Activated T-helper 17 cell treated with anti-CD3 and anti-CD28 coated beads, Interleukin-2, amount 50 U/mL, for 72 hours (primary cell): ENCODE data around the gene WSB1. TPM values are rescaled to one million over a fixed set of nuclear protein-coding genes. Genes with fewer than 3 reads are reported as not detected.
"Not testable (repeated sequence)": the region's sequence is repeated elsewhere in the genome, so short reads cannot be mapped to it uniquely, and the experiment has no call there.

ENCODE experiments used
- ATAC-seq: fragments of 150-1000 bp; cut with Tn5 transposase; replicated peaks from 2 replicates; pipeline ENCODE4 v1.10.0; 2021; ENCODE audit warnings: mild to moderate bottlenecking, moderate library complexity
- H3K27ac Mint-ChIP-seq: one replicate; pipeline ENCODE4 v1.8.0; 2022; ENCODE audit warnings: mixed read lengths
- H3K27me3 Mint-ChIP-seq: one replicate; pipeline ENCODE4 v1.8.0; 2022; ENCODE audit warnings: mixed read lengths
- H3K36me3 Mint-ChIP-seq: one replicate; pipeline ENCODE4 v1.8.0; 2022; ENCODE audit warnings: low read depth, mild to moderate bottlenecking, mixed read lengths
- H3K4me1 Mint-ChIP-seq: one replicate; pipeline ENCODE4 v1.8.0; 2022; ENCODE audit warnings: mixed read lengths
- H3K4me3 Mint-ChIP-seq: one replicate; pipeline ENCODE4 v1.8.0; 2022; ENCODE audit warnings: mild to moderate bottlenecking, mixed read lengths
- H3K9me3 Mint-ChIP-seq: one replicate; pipeline ENCODE4 v1.8.0; 2022; ENCODE audit warnings: mixed read lengths
- total RNA-seq, 2 donors: library from RNA; stranded (reverse); gene quantifications; one replicate each; pipeline ENCODE4 v1.2.3, GENCODE V29; 2022

WSB1 gene
- total RNA-seq, 2 donors from 2014 or later = 118 to 403 TPM

DNA sequence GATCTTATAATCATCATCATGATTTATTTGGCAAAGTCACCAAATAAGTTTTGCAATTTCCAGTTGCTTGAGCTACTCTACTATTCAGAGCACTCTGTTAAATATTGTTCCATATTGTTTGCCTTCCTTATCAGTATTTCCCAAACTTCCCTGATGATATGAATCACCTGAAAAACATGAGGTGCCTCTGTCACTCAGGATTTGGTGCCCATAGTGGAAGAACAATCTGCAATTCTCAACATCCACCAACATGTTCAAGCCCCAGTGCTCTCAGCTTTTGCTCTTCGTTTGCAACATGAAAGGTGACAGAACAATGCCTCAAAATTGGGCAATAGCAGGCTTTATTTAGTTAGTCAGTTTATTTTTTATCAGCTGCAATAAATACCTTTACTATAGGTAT lies 28.6 kb upstream of the WSB1 start:
- Mint-ChIP-seq H3K27ac (no peak overlapping the region), H3K9me3 (peaks cover 4% of the 10 kb centered on the region), H3K36me3 (no peaks in the 10 kb centered on the region), H3K4me3 (no peak overlapping the region), H3K4me1 (peaks cover 4% of the 10 kb centered on the region), H3K27me3 (peaks cover 9% of the 10 kb centered on the region)
- ATAC-seq = no peak

DNA sequence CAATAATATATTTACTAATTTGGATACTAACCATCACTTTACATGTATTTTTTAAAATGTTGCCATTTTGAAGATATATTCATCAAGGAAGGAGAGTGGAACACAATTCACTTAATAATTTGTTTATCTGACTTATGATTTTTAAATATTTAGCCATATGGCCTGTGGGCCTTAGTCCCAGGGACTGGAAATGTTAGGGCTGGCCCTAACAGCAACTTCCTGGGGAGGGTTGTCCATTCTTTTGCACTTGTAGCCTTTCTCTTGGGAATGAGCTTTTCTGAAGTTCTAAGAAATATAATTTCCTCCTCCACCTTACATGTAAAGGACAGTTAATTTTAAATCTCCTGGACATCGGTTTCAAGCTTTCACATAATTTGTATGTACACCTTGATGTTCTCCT lies 27.7 kb upstream of the WSB1 start:
- H3K4me1 Mint-ChIP-seq = peaks cover 4% of the 10 kb centered on the region

DNA sequence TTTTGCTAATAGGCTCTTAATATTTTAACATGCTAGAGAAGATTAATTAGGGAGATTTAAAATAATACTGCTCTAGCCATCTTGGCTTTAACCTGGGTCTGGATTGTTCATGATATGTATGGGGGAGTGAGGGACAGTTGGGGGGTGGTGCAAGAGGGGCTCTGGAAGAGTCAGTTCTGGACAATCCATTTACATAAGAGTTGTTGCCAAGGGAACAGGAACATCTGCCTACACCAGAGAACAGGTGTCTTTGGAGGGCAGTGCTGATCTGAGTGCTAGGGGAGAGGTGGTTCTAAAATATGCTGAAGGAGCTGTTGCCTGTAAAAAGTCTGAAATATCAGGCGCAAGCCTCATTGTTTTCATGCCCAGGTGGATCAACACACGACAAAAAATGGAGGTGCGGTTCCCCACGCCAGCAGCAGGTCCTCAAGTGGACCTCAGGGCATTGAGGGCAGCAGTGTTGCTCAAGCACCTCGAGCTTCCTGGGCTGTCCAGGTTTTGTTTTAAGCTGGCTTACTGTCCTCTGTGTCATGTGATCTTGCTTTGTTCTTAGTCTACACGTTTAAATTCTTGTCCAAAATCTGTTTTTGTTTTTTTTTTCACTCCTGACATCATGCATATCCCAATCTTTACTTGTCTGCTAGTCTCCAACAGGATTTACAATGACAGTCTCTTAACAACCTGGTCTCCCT lies 25.4 kb upstream of the WSB1 start:
- Mint-ChIP-seq H3K27me3 (peaks cover 4% of the 10 kb centered on the region), H3K4me3 (no peak overlapping the region), H3K27ac (no peak overlapping the region), H3K36me3 (no peaks in the 10 kb centered on the region), H3K9me3 (no peaks in the 10 kb centered on the region), H3K4me1 (no peaks in the 10 kb centered on the region)
- no peak for ATAC-seq

More for the DNA sequence above, 27.7 kb upstream of the WSB1 start:
- no peak overlapping the region for H3K4me3 Mint-ChIP-seq
- H3K27ac Mint-ChIP-seq = no peak overlapping the region
- ATAC-seq = no peak
- peaks cover 4% of the 10 kb centered on the region for H3K9me3 Mint-ChIP-seq
- peaks cover 9% of the 10 kb centered on the region for H3K27me3 Mint-ChIP-seq
- no peaks in the 10 kb centered on the region for H3K36me3 Mint-ChIP-seq

DNA sequence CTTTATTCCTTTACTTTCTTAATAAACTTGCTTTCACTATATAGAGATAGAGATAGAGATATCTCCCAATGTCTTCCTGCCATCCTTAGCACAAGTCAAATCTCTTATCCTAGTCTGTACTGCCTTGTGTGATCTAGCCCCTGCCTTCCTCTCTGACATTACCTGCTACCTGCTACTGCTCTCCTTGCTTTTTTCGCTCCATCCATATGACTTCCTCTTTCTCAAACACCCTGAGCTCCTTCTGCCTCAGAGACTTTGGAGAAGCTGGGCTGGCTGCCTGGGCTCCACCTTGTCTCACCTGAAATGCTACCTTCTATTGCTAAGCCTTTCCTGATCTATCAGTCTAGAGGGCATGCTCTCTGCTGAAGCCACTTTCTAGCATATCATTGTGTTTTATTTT lies 24.7 kb upstream of the WSB1 start:
- Mint-ChIP-seq H3K4me3 (no peak overlapping the region), H3K27ac (no peak overlapping the region), H3K9me3 (no peaks in the 10 kb centered on the region), H3K27me3 (peaks cover 3% of the 10 kb centered on the region), H3K36me3 (no peaks in the 10 kb centered on the region), H3K4me1 (no peaks in the 10 kb centered on the region)
- ATAC-seq = no peak

DNA sequence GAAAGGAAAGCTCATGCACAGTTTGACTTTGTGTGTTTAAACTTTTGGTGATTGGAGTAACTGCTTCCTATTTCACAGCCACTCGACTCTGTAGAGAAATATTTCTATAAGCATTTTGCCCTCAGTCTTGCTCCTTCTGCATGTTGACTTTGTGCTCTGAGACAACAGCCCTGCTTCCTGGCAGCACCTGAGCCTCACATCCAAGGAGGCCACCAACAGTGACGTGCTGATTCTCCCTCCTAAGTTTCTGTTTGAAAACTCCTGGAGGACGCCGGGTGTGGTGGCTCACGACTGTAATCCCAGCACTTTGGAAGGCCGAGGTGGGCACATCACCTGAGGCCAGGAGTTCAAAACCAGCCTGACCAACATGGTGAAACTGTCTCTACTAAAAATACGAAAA lies 23.9 kb upstream of the WSB1 start:
- no peaks in the 10 kb centered on the region for H3K9me3 Mint-ChIP-seq
- H3K4me1 Mint-ChIP-seq = no peaks in the 10 kb centered on the region
- no peaks in the 10 kb centered on the region for H3K36me3 Mint-ChIP-seq
- ATAC-seq = no peak
- no peaks in the 10 kb centered on the region for H3K27me3 Mint-ChIP-seq
- no peak overlapping the region for H3K27ac Mint-ChIP-seq
- H3K4me3 Mint-ChIP-seq = no peak overlapping the region

DNA sequence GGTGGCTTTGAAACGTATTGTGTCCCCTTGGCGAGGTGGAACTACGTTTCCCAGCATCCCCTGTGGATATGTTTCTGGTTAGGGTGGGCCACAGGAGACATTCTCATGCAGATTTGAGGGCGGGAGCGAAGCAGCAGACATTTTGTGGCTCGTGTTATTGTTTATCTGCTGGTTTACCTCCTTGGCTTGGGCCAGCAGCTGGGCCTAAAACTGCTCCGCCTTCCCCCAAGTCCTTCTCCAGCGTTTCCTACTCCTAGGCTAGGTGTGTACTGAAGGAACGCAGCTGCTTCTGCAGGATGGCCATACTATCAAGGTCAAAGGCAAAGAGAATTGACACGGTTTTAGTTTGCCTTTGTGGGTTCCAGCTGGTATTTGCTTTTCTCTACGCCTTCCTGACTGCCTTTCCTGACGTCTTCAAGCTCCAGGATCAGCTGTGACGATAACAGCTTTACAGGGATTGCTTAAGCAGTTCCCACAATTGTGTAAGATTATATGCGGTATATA lies 17.2 kb upstream of the WSB1 start:
- Mint-ChIP-seq H3K27ac (no peak overlapping the region), H3K27me3 (no peaks in the 10 kb centered on the region), H3K36me3 (no peaks in the 10 kb centered on the region), H3K4me3 (no peak overlapping the region), H3K4me1 (no peaks in the 10 kb centered on the region), H3K9me3 (no peaks in the 10 kb centered on the region)
- no peak for ATAC-seq

DNA sequence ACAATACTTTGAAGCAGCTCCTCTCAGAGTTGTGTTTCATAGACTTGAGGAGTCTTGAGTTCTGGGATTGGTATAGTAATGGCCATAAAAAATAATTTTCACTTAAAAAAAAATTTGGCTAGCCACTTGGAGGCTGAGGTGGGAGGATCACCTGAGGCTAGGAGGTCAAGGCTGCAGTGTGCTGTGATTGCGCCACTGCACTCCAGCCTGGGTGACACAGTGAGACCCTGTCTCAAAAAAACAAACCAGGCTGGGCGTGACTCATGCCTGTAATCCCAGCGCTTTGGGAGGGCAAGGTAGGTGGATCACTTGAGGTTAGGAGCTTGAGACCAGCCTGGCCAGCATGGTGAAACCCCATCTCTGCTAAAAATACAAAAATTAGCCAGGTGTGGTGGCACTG lies 14.8 kb upstream of the WSB1 start:
- ATAC-seq, H3K27ac Mint-ChIP-seq, H3K9me3 Mint-ChIP-seq, H3K4me3 Mint-ChIP-seq, H3K27me3 Mint-ChIP-seq, H3K36me3 Mint-ChIP-seq, H3K4me1 Mint-ChIP-seq: not testable (repeated sequence)

DNA sequence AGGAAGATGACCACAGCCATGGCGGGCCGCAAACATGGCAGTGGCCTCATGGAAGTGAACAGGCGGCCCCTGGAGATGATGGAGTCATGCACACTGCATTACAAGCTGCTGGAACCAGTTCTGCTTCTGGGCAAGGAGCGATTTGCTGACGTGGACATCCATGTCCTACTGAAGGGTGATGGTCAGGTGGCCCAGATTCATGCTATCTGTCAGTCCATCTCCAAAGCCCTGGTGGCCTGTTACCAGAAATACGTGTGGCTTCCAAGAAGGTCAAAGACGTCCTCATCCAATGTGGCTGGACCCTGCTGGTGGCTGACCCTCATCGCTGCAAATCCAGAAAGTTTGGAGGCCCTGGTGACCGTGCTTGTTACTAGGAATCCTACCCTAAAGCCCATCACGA lies 13.4 kb upstream of the WSB1 start:
- no peaks in the 10 kb centered on the region for H3K27me3 Mint-ChIP-seq
- H3K4me1 Mint-ChIP-seq = no peaks in the 10 kb centered on the region
- H3K27ac Mint-ChIP-seq = no peak overlapping the region
- H3K9me3 Mint-ChIP-seq = no peaks in the 10 kb centered on the region
- H3K4me3 Mint-ChIP-seq = no peak overlapping the region
- ATAC-seq = no peak
- H3K36me3 Mint-ChIP-seq = no peaks in the 10 kb centered on the region

DNA sequence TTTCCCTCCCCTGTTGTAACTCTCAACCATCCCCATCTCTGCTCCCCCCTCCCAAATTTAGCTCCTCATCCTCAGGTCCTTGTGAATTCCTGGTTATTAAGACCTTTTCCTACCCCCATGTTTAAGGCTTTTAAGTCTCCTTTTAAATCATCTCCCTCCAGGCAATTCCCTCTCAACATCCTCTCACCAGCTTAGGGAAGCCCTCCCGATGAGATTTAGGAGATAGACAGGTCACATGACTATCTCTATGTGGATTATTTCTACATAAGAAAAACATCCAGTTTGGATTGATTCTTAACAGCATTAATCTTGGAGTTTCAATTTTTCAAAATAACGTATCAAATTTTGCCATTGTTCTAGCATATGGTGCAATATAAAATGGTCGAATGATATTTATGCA lies 12.5 kb upstream of the WSB1 start:
- ATAC-seq = no peak
- H3K9me3 Mint-ChIP-seq = no peaks in the 10 kb centered on the region
- H3K36me3 Mint-ChIP-seq = no peaks in the 10 kb centered on the region
- no peaks in the 10 kb centered on the region for H3K4me1 Mint-ChIP-seq
- H3K27me3 Mint-ChIP-seq = no peaks in the 10 kb centered on the region
- H3K4me3 Mint-ChIP-seq = no peak overlapping the region
- H3K27ac Mint-ChIP-seq = no peak overlapping the region

DNA sequence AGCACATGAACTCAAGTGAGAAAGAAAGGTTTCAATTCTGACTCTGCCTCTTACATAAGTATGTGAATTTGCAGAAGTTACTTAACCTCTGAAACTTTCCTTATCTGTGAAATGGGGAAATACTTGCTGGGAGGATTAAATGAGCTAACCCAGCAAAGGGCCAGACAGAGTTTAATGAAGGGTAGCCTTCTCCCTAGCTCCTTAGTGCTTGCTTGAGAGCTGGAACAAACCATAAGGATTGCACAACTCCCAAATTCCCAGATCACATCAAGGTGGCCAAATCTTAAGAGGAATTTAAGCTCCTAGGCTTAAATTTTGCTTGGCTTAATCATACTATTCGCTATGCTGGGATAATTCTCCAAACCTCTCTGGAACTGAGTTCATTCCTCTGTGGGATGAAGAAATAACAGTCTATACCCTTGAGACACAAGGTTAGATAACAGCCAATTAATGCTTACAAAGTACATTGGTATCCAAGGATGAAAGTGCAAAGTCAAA lies 11.8 kb upstream of the WSB1 start:
- ATAC-seq = no peak
- Mint-ChIP-seq H3K36me3 (no peaks in the 10 kb centered on the region), H3K4me3 (no peak overlapping the region), H3K9me3 (no peaks in the 10 kb centered on the region), H3K27me3 (no peaks in the 10 kb centered on the region), H3K27ac (no peak overlapping the region), H3K4me1 (no peaks in the 10 kb centered on the region)

DNA sequence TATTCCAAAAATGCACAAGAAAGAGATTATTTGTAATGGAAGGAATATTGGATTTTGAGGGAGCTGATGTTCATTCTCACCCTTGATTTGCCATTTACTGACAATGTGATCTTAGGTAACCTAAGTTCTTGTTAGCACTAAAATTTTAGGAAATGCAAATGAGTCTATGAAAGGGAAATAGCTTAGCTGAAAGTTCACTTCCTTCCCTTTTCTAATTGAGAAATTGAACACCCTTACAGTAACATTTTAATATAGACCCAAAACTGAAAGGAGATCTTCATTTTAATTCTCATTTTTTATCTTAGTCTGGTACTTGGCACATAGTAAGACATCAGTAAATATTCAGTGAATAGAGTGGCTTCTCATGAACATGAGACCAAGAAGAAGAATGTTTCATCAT lies 10.9 kb upstream of the WSB1 start:
- no peaks in the 10 kb centered on the region for H3K9me3 Mint-ChIP-seq
- ATAC-seq = no peak
- no peak overlapping the region for H3K27ac Mint-ChIP-seq
- H3K4me3 Mint-ChIP-seq = no peak overlapping the region
- H3K27me3 Mint-ChIP-seq = peaks cover 3% of the 10 kb centered on the region
- no peaks in the 10 kb centered on the region for H3K36me3 Mint-ChIP-seq
- H3K4me1 Mint-ChIP-seq = no peaks in the 10 kb centered on the region

DNA sequence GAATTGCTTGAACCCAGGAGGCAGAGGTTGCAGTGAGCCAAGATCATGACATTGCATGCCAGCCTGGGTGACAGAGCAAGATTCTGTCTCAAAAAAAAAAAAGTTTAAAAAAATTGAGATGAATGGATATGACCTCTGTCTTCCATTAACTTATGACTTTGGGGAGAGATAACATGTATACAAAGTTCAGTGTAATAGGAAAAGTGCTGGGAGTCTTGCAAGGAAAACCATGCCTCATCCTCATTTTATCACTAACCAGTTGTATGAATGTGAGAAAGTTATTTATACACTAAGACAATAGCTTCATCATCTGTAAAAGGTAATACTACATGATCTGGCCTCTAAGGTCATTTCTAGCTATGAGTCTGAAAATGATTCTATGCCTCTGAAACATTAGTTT lies 10.2 kb upstream of the WSB1 start:
- H3K4me1 Mint-ChIP-seq = no peaks in the 10 kb centered on the region
- H3K27me3 Mint-ChIP-seq = peaks cover 5% of the 10 kb centered on the region
- no peaks in the 10 kb centered on the region for H3K36me3 Mint-ChIP-seq
- no peak overlapping the region for H3K27ac Mint-ChIP-seq
- no peaks in the 10 kb centered on the region for H3K9me3 Mint-ChIP-seq
- ATAC-seq = no peak
- H3K4me3 Mint-ChIP-seq = no peak overlapping the region

DNA sequence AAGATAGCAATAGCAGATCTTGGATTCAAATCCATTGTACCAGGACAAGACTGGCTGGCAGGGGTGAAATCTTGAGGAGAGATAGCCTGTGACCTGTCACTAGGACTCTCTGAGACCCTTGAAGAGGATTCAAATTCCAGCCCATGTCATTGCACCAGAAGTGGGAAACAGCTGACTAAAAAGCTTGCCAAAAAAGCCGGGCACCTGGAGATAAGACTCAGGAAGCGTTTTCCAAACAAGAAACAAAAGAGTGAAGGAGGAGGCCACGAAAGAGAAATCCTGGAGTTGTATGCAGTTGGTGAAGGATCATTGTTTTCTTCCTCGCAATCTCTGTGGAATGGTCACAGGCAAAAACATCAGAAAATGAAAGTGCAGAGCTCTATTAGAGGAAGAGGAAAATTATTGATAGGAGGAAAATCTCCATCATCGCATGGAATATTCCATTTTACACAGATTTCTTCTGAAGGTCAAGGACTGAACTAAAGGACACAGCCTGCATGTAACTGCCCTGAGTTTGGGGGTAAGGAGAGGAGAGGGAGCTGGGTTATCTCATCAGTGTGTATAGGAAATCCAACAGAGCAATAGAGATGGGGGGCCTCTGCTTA lies 9.0 kb upstream of the WSB1 start:
- no peaks in the 10 kb centered on the region for H3K36me3 Mint-ChIP-seq
- no peak for ATAC-seq
- no peak overlapping the region for H3K4me3 Mint-ChIP-seq
- H3K27me3 Mint-ChIP-seq = peaks cover 5% of the 10 kb centered on the region
- H3K9me3 Mint-ChIP-seq = no peaks in the 10 kb centered on the region
- H3K4me1 Mint-ChIP-seq = no peaks in the 10 kb centered on the region
- no peak overlapping the region for H3K27ac Mint-ChIP-seq

DNA sequence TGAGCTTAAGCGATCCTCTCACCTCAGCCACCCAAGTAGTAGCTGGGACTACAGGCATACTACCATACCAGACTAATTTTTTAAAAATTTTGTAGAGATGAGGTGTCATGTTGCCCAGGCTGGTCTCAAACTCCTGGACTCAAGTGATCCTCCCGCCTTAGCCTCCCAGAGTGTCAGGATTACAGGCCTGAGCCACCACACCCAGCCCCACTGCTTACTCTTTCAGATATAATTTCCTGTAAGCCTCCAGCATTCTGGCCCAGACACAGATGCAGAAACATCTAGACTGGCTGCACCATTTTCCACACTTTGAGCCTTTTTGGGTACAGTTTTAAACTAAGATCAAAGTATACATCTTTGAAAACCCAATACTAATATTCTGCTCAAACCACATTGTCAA lies 8.4 kb upstream of the WSB1 start:
- Mint-ChIP-seq H3K4me3 (no peak overlapping the region), H3K4me1 (no peaks in the 10 kb centered on the region), H3K9me3 (no peaks in the 10 kb centered on the region), H3K27ac (no peak overlapping the region), H3K27me3 (peaks cover 5% of the 10 kb centered on the region), H3K36me3 (no peaks in the 10 kb centered on the region)
- no peak for ATAC-seq

DNA sequence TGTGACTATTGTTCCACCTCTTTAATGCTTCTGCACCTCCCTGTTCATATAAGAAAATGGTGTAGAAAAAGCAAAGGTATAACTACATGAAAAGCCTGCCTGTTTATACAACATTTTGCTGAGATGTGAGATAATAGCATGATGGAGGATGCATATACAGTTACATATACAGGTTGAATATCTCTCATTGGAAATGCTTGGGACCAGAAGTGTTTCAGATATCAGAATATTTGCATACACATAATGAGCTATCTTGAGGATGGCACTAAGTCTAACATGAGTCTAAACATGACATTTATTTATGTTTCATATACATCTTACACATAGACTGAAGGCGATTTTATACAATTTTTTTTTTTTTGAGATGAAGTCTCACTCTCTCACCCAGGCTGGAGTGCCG lies 5.7 kb upstream of the WSB1 start:
- Mint-ChIP-seq H3K4me1 (peaks cover 3% of the 10 kb centered on the region), H3K4me3 (no peak overlapping the region), H3K27me3 (peaks cover 5% of the 10 kb centered on the region), H3K27ac (no peak overlapping the region), H3K9me3 (no peaks in the 10 kb centered on the region), H3K36me3 (no peaks in the 10 kb centered on the region)
- no peak for ATAC-seq
